Natural killer cell treated with Interleukin-12 subunit alpha and Interleukin-12 subunit beta and Interleukin-15 and Interleukin-18, amount 100 ng/mL, for 72 hours (primary cell): Measurements from ENCODE around the gene PLEKHA5. TPM values are rescaled to one million over a fixed set of nuclear protein-coding genes. Genes with fewer than 3 reads are reported as not detected.
A peak's percentile ranks its signal among the peaks of the same experiment; 100 is the strongest.
"Not testable (repeated sequence)": the region's sequence is repeated elsewhere in the genome, so short reads cannot be mapped to it uniquely, and the experiment has no call there.

Experiments used
- ATAC-seq, 2 donors: fragments of 150-1000 bp; cut with Tn5 transposase in 1 of 2; sonication (Bioruptor Pico), chemical (Tn5 transposase) in 1 of 2; 2 replicates each; pipeline ENCODE4 v1.10.0; 2021
- DNase-seq: peaks from one replicate; pipeline ENCODE4 v3.0.0; 2022; ENCODE audit warnings: low spot score
- H3K27ac Mint-ChIP-seq, 2 donors: 1 replicate in 1 of 2; 2 replicates in 1 of 2; pipeline ENCODE4 v1.8.0; 2022; ENCODE audit warnings: mixed read lengths in 2 of 2, mild to moderate bottlenecking in 1 of 2, moderate library complexity in 1 of 2
- H3K27me3 Mint-ChIP-seq, 2 donors: 1 replicate in 1 of 2; 2 replicates in 1 of 2; pipeline ENCODE4 v1.8.0; 2022; ENCODE audit warnings: mixed read lengths in 2 of 2
- H3K36me3 Mint-ChIP-seq: one replicate; pipeline ENCODE4 v1.8.0; 2022; ENCODE audit warnings: mixed read lengths
- H3K4me1 Mint-ChIP-seq, 2 donors: 1 replicate in 1 of 2; 2 replicates in 1 of 2; pipeline ENCODE4 v1.8.0; 2022; ENCODE audit warnings: low read depth in 2 of 2, mixed read lengths in 2 of 2, mild to moderate bottlenecking in 1 of 2
- H3K4me3 Mint-ChIP-seq: one replicate; pipeline ENCODE4 v1.8.0; 2022; ENCODE audit warnings: mixed read lengths
- H3K9me3 Mint-ChIP-seq: 2 replicates; pipeline ENCODE4 v1.8.0; 2022; ENCODE audit warnings: mixed read lengths
- total RNA-seq, 2 donors: library from RNA; stranded (reverse); gene quantifications; one replicate each; pipeline ENCODE4 v1.2.3, GENCODE V29; 2022

PLEKHA5 gene
- total RNA-seq, 2 donors from 2014 or later = 5.4 to 5.6 TPM

DNA sequence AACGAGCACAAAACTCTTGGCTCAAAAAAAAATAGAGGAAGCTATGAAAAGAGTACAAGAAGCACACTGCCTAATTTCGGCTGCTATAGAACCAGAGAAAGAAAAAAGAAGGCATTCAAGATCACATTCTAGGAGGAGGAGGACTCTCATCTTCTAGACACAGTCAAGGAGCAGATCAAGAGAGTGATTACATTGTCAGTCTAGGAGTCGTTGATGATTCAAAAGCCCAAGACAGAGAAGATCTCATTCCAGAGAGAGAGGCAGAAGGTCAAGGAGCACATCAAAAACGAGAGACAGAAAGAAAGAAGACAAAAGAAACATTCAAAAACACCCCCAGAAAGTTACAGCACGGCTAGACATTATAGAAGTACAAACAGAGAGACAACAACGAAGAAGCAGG is 177.9 kb downstream of the PLEKHA5 start:
- DNase-seq (no peak), ATAC-seq (no peak)
- peak overlapping the region in 1 of 2 donors; percentile 1 for H3K27ac Mint-ChIP-seq
- no peaks in the 10 kb centered on the region for H3K27me3 Mint-ChIP-seq
- H3K36me3 Mint-ChIP-seq = no peaks in the 10 kb centered on the region
- no peak overlapping the region for H3K4me3 Mint-ChIP-seq
- H3K4me1 Mint-ChIP-seq = peaks cover 0 to under 1% of the 10 kb centered on the region in 2 donors
- H3K9me3 Mint-ChIP-seq = no peaks in the 10 kb centered on the region

- Mint-ChIP-seq H3K9me3 (no peaks in the 10 kb centered on the region), H3K4me1 (peaks cover 4 to 5% of the 10 kb centered on the region in 2 donors), H3K27me3 (no peaks in the 10 kb centered on the region), H3K36me3 (no peaks in the 10 kb centered on the region), H3K27ac (peak overlapping the region in 1 of 2 donors; percentile 22), H3K4me3 (no peak overlapping the region)
- ATAC-seq (no peak), DNase-seq (no peak)
Observed at GRCh38 chr12:19311165-19311564, 181.6 kb downstream of the PLEKHA5 start.

GRCh38 chr12:19312637-19313036 is 183.1 kb downstream of the PLEKHA5 start:
- Mint-ChIP-seq H3K27ac (no peak overlapping the region), H3K9me3 (no peaks in the 10 kb centered on the region), H3K4me3 (no peak overlapping the region), H3K36me3 (no peaks in the 10 kb centered on the region), H3K27me3 (no peaks in the 10 kb centered on the region), H3K4me1 (peaks cover 5% of the 10 kb centered on the region in 2 donors)
- ATAC-seq = no peak
- DNase-seq = no peak

- Mint-ChIP-seq H3K9me3 (no peaks in the 10 kb centered on the region), H3K4me3 (no peak overlapping the region), H3K36me3 (no peaks in the 10 kb centered on the region), H3K4me1 (peaks cover 5% of the 10 kb centered on the region in 2 donors), H3K27me3 (no peaks in the 10 kb centered on the region), H3K27ac (no peak overlapping the region)
- ATAC-seq (no peak), DNase-seq (no peak)
Observed at GRCh38 chr12:19316425-19316824, 186.9 kb downstream of the PLEKHA5 start.

- H3K27me3 Mint-ChIP-seq = no peaks in the 10 kb centered on the region
- no peak for DNase-seq
Observed at GRCh38 chr12:19322376-19322775, 192.8 kb downstream of the PLEKHA5 start.

DNA sequence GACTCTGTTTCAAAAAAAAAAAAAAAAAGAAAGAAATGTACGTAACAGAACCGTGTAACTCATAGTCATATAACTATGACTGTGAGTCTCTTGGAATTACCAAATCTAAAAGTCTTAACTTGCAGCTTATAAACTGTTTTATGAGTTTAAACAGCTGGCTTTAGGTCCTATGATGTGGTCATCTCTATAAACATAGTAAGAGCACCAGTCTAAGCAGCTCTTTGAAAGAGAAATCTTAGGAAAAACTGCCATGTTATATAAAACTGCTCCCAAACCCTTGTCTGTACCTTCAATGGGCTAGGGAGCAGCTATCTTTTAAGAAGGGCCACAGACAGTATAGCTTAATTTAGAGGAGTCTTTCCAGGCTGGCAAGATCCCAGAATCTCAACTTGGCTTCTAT is 194.3 kb downstream of the PLEKHA5 start:
- no peaks in the 10 kb centered on the region for H3K4me1 Mint-ChIP-seq
- H3K27ac Mint-ChIP-seq = no peak overlapping the region

More at GRCh38 chr12:19322376-19322775, 192.8 kb downstream of the PLEKHA5 start:
- no peak overlapping the region for H3K27ac Mint-ChIP-seq
- no peaks in the 10 kb centered on the region for H3K9me3 Mint-ChIP-seq
- H3K4me3 Mint-ChIP-seq = no peak overlapping the region
- H3K36me3 Mint-ChIP-seq = peaks cover 2% of the 10 kb centered on the region
- H3K4me1 Mint-ChIP-seq = no peaks in the 10 kb centered on the region
- ATAC-seq = no peak

DNA sequence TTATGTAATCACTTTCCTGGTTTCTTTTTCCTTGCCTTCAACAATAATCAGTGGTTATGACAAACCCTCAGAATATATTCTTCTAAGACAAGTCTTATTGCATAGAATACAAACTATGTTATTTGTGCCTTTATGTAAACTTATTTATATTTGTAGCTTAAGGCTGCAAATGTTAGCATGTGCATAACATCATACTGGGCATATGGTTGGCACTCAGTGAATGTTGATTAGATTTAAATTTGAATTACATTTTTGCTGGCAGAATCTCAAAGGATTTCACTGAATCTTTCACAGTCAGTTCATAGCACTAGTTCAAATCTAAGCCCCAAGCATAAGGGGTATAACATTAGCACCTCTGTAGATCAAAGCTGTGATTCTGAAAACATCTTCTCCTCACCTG is 196.6 kb downstream of the PLEKHA5 start:
- Mint-ChIP-seq H3K36me3 (peaks cover 10% of the 10 kb centered on the region), H3K4me1 (no peaks in the 10 kb centered on the region), H3K27me3 (no peaks in the 10 kb centered on the region), H3K9me3 (no peaks in the 10 kb centered on the region), H3K4me3 (no peak overlapping the region), H3K27ac (no peak overlapping the region)
- ATAC-seq (no peak), DNase-seq (no peak)

More for the DNA sequence above, 194.3 kb downstream of the PLEKHA5 start:
- Mint-ChIP-seq H3K36me3 (peaks cover 10% of the 10 kb centered on the region), H3K9me3 (no peaks in the 10 kb centered on the region), H3K4me3 (no peak overlapping the region), H3K27me3 (no peaks in the 10 kb centered on the region)
- no peak for DNase-seq
- ATAC-seq = no peak

- H3K27ac Mint-ChIP-seq = no peak overlapping the region
- H3K27me3 Mint-ChIP-seq = no peaks in the 10 kb centered on the region
- H3K36me3 Mint-ChIP-seq = peaks cover 10% of the 10 kb centered on the region
- H3K4me1 Mint-ChIP-seq = no peaks in the 10 kb centered on the region
- no peak overlapping the region for H3K4me3 Mint-ChIP-seq
- ATAC-seq = no peak
- no peak for DNase-seq
- H3K9me3 Mint-ChIP-seq = no peaks in the 10 kb centered on the region
Observed at GRCh38 chr12:19332196-19332595, 202.7 kb downstream of the PLEKHA5 start.

DNA sequence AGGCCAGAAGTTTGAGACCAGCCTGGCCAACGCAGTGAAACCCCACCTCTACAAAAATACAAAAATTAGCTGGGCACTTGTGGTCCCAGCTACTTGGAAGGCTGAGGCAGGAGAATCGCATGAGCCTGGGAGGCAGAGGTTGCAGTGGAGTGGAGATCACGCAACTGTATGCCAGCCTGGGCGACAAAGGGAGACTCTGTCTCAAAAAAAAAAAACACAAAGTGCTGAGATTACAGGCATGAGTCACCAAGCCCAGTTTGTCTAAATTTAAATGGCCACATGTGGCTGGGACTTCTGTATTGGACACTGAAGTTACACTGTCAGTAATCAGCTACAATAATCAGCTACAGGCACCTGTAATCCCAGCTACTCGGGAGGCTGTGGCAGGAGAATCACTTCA is 208.9 kb downstream of the PLEKHA5 start:
- Mint-ChIP-seq H3K4me1 (no peaks in the 10 kb centered on the region), H3K27me3 (no peaks in the 10 kb centered on the region), H3K4me3 (no peak overlapping the region), H3K36me3 (peaks cover 6% of the 10 kb centered on the region), H3K27ac (no peak overlapping the region), H3K9me3 (peaks cover 4% of the 10 kb centered on the region)
- DNase-seq (no peak), ATAC-seq (no peak)

DNA sequence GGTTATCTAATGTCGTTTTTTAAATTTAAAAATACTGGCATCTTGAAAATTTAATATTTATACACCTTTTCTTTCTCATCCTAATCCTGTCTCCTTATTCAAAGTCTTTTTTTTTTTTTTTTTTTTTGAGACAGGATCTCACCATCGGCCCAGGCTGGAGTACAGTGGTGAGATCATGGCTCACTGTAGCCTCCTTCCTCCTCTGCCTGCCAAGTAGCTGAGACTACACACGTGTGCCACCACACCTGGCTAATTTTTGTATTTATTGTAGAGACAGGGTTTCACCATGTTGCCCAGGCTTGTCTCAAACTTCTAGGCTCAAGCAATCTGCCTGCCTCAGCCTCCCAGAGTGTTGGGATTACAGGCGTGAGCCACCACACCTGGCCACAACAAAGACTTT is 221.3 kb downstream of the PLEKHA5 start:
- H3K4me3 Mint-ChIP-seq, H3K4me1 Mint-ChIP-seq, H3K36me3 Mint-ChIP-seq, DNase-seq, H3K27me3 Mint-ChIP-seq, ATAC-seq, H3K27ac Mint-ChIP-seq, H3K9me3 Mint-ChIP-seq: not testable (repeated sequence)

GRCh38 chr12:19351346-19351745 is 221.8 kb downstream of the PLEKHA5 start:
- Mint-ChIP-seq H3K4me1 (no peaks in the 10 kb centered on the region), H3K27ac (no peak overlapping the region)

GRCh38 chr12:19369691-19370148 is 240.2 kb downstream of the PLEKHA5 start:
- Mint-ChIP-seq H3K27ac (no peak overlapping the region), H3K36me3 (no peaks in the 10 kb centered on the region), H3K4me3 (no peak overlapping the region), H3K9me3 (no peaks in the 10 kb centered on the region), H3K4me1 (no peaks in the 10 kb centered on the region), H3K27me3 (no peaks in the 10 kb centered on the region)
- no peak for DNase-seq
- no peak for ATAC-seq

More at GRCh38 chr12:19351346-19351745, 221.8 kb downstream of the PLEKHA5 start:
- H3K9me3 Mint-ChIP-seq = no peaks in the 10 kb centered on the region
- H3K36me3 Mint-ChIP-seq = no peaks in the 10 kb centered on the region
- no peak for ATAC-seq
- H3K4me3 Mint-ChIP-seq = peak overlapping the region; percentile 5
- no peak for DNase-seq
- no peaks in the 10 kb centered on the region for H3K27me3 Mint-ChIP-seq

GRCh38 chr12:19373586-19373985 is 244.1 kb downstream of the PLEKHA5 start:
- Mint-ChIP-seq H3K9me3 (no peaks in the 10 kb centered on the region), H3K36me3 (no peaks in the 10 kb centered on the region)

GRCh38 chr12:19375888-19376287 is 246.4 kb downstream of the PLEKHA5 start:
- Mint-ChIP-seq H3K4me3 (no peak overlapping the region), H3K27me3 (no peaks in the 10 kb centered on the region), H3K9me3 (no peaks in the 10 kb centered on the region), H3K36me3 (no peaks in the 10 kb centered on the region), H3K4me1 (no peaks in the 10 kb centered on the region), H3K27ac (no peak overlapping the region)
- DNase-seq = no peak
- ATAC-seq = no peak

More at GRCh38 chr12:19373586-19373985, 244.1 kb downstream of the PLEKHA5 start:
- H3K4me3 Mint-ChIP-seq = no peak overlapping the region
- no peak for ATAC-seq
- H3K4me1 Mint-ChIP-seq = no peaks in the 10 kb centered on the region
- DNase-seq = no peak
- H3K27ac Mint-ChIP-seq = no peak overlapping the region
- H3K27me3 Mint-ChIP-seq = no peaks in the 10 kb centered on the region

DNA sequence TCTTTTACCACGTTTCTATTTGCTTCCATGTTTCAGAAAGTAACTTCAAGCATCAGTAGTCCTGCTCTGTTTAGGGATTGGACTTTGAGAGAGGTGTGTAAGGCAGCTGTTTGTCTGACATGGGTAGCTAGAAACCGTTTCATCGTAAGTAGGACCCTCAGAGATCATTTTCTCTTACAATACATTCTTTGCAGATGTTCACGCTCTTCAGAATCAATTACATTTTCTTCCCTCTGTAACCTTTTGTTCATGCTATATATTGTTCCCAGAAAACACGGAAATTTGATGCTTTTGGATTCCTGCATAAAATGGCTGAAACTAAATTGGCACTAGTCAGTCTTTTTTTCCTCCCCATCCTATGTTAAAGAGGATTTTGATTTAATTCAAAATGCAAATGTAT is 247.2 kb downstream of the PLEKHA5 start:
- H3K36me3 Mint-ChIP-seq = no peaks in the 10 kb centered on the region
- no peaks in the 10 kb centered on the region for H3K9me3 Mint-ChIP-seq
- no peak for DNase-seq
- peak overlapping the region in 1 of 2 donors; percentile 28 for H3K27ac Mint-ChIP-seq
- H3K27me3 Mint-ChIP-seq = no peaks in the 10 kb centered on the region
- H3K4me3 Mint-ChIP-seq = no peak overlapping the region
- no peak for ATAC-seq
- H3K4me1 Mint-ChIP-seq = peaks cover 0 to 3% of the 10 kb centered on the region in 2 donors
